NCI-H146 treated with DMSO at 0.1 percent for 48 hours (cell line): Measurements from ENCODE around the gene WFDC10A.
"Not testable (repeated sequence)": the region's sequence is repeated elsewhere in the genome, so short reads cannot be mapped to it uniquely, and the experiment has no call there.

Experiments
- DNase-seq: peaks from one replicate; lab custom pipeline; 2025; ENCODE audit not compliant: unreplicated experiment; lab: John Stamatoyannopoulos, UW

Gene WFDC10A

DNA sequence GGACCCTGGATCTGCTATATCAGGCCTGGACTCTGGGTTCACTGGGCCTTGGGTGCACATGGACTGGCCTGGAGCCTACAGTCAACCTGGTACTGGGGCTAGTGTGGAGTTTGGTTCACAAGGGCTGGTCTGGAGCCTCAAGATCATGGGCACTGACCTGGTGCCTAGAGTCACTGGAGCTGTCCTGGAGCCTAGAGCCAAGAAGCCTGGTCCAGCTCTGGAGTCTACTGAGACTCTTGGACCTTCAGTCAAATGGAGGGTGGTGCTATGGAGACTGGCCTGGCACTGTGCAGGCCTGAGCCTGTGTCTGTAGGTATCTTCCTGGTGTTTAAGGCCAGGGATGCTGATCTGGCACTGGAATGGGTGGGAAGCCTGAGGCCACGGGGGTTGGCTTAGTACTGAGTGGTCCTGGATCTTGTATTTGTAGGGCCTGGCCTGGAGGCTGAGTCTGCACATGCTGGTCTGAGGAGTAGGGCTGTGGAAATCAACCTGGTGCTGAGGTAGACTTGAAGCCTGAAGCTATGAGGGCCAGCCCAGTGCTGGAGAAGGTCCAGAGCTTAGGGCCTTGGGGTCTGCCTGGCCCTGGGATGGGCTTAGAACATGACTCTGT lies 18.0 kb downstream of the WFDC10A start:
- DNase-seq: no peak

DNA sequence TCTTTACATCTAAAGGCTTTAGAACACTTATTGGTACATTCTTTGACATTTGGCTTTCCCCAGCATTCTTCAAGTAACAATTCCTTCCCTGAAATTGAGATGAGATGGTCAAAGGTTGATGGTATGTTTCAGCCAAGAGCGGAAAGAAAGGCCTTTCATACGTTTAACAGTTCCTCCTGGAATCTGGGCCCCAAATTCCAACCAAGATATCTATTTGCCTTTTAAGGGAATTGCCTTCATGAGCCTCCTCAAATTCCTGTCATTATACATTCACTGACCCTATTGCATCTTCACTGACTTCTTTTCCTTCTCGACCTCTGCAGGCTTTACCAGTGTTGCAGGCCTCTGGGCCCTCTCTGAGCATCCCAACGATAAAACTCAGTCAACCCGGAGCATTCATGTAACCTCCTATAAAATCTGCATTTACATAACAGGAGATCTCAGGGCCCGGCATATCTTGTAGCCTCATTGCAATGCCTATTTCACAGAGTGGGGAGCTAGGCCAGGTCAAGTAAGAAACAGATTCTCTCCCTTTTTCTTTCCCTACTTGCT lies 19.8 kb downstream of the WFDC10A start:
- no peak for DNase-seq

DNA sequence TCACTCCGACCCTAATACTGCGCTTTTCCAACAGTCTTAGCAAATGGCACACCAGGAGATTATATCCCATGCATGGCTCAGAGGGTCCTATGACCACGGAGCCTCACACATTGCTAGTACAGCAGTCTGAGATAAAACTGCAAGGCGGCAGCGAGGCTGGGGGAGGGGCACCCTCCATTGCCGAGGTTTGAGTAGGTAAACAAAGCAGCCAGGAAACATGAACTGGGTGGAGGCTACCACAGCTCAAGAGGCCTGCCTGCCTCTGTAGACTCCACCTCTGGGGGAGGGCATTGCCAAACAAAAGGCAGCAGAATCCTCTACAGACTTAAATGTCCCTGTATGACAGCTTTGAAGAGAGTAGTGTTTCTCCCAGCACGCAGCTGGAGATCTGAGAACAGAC lies 22.2 kb downstream of the WFDC10A start:
- DNase-seq: not testable (repeated sequence)

DNA sequence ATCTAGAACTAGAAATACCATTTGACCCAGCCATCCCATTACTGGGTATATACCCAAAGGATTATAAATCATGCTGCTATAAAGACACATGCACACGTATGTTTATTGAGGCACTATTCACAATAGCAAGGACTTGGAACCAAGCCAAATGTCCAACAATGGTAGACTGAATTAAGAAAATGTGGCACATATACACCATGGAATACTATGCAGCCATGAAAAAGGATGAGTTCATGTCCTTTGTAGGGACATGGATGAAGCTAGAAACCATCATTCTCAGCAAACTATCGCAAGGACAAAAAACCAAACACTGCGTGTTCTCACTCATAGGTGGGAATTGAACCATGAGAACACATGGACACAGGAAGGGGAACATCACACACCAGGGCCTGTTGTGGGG lies 27.5 kb downstream of the WFDC10A start:
- DNase-seq: not testable (repeated sequence)

DNA sequence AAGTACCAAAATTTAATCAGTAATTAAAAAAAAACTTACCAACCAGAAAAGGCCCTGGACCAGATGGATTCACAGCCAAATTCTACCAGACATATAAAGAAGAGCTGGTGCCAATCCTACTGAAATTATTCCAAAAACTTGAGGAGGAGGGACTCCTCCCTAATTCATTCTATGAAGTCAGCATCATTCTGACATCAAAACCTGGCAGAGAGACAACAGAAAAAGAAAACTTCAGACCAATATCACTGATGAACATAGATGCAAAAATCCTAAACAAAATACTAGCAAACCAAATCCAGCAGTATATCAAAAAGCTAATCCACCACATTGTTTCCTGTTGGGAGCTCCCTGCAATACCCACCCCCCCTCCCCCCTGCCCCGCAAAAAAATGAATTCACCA lies 40.6 kb downstream of the WFDC10A start, which contains the start of gene WFDC11:
TSS of gene WFDC11 (minus strand) at position 101 of the 400 bp plus-strand sequence. CDS start 19,639 bp downstream, outside the sequence.
- DNase-seq: no peak

DNA sequence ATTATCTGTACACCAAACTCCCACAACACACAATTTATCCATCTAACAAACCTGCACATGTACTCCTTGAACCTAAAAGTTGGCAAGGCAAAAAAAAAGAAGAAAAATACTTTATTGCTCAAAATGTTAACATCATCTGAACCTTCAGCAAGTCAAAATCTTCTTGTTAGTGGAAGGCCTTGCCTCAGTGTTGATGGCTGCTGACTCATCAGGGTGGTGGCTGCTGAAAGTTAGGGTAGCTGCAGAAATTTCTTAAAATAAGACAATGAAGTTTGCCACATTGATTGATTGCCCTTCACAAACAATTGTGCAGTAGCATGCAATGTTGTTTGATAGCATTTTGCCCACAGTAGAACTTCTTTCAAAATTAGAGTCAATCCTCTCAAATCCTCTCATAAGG lies 43.2 kb downstream of the WFDC10A start:
- no peak for DNase-seq

DNA sequence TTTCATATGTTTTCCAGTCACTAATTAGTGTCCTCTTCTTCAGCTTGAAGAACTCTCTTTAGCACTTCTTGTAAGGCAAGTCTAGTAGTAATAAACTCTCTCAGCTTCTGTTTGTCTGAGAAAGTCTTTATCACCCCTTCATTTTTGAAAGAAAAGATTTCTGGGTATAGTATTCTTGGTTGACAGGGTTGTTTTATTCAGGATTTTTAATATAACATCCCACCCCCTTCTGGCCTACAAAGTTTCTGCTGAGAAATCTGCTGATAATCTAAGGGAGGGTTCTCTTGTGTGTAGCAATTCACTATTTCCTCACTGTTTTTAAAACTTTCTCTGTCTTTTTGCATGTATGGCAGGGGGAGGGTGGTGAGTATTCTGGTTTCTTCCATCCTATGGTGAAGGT lies 50.1 kb downstream of the WFDC10A start:
- no peak for DNase-seq
